ENCODE data around the gene CAB39.
"Not testable (repeated sequence)": the region's sequence is repeated elsewhere in the genome, so short reads cannot be mapped to it uniquely, and the experiment has no call there.

The CAB39 gene

GRCh38 chr2:230697676-230698075 is 15.0 kb upstream of the CAB39 start:
- no CpG with 5 or more reads among the region's 4 CpGs for WGBS (ENCODE audit: extremely low coverage, insufficient coverage, low lambda C conversion rate)
- H3K9ac ChIP-seq (ENCODE audit: low read length), result no peak overlapping the region
- no peak overlapping the region for H2AK5ac ChIP-seq (ENCODE audit: low read length)

DNA sequence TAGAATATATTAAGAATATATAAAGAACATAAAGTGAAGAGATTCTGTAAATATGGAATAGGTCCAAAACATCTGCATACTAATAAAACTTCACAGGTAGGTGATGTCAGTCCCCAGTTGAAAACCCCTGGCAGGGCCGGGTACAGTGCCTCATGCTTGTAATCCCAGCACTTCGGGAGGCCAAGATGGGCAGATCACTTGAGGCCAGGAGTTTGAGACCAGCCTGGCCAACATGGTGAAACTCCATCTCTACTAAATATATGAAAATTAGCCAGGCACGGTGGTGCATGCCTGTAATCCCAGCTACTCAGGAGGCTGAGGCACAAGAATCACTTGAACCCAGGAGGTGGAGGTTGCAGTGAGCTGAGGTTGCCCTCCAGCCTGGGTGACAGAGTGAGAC is 13.9 kb upstream of the CAB39 start:
- H4K5ac ChIP-seq (ENCODE audit: low read length); H3K79me1 ChIP-seq (ENCODE audit: low read length); H3K36me3 ChIP-seq (ENCODE audit: control insufficient read depth, insufficient read depth, low read length); H3K4me2 ChIP-seq (ENCODE audit: low read length); H2BK5ac ChIP-seq (ENCODE audit: low read length); H3K4me3 ChIP-seq (ENCODE audit: low read length); H3K4ac ChIP-seq (ENCODE audit: low read depth, low read length); H3K79me2 ChIP-seq (ENCODE audit: control insufficient read depth, insufficient read depth, low read length); H3K4me1 ChIP-seq (ENCODE audit: control insufficient read depth, low read depth, low read length); H3K27ac ChIP-seq (ENCODE audit: low read depth, low read length); H3K56ac ChIP-seq (ENCODE audit: low read length); H2BK15ac ChIP-seq (replicated peaks; ENCODE audit: low read depth); H2BK120ac ChIP-seq (ENCODE audit: low read depth, low read length); H3K18ac ChIP-seq (ENCODE audit: low read length); H3K23ac ChIP-seq (ENCODE audit: low read length); H3K9ac ChIP-seq (ENCODE audit: low read length); H2AK5ac ChIP-seq (ENCODE audit: low read length); DNase-seq; H3K27me3 ChIP-seq (ENCODE audit: insufficient read depth, low read length, poor library complexity); H4K8ac ChIP-seq (ENCODE audit: low read depth, low read length): not testable (repeated sequence)
- no CpG with 5 or more reads among the region's 3 CpGs for WGBS (ENCODE audit: extremely low coverage, insufficient coverage, low lambda C conversion rate)

More at GRCh38 chr2:230697676-230698075, 15.0 kb upstream of the CAB39 start:
- Histone ChIP-seq H3K4me1 (ENCODE audit: control insufficient read depth, low read depth, low read length) (no peaks in the 10 kb centered on the region), H3K56ac (ENCODE audit: low read length) (no peak overlapping the region), H3K23ac (ENCODE audit: low read length) (no peak overlapping the region), H2BK5ac (ENCODE audit: low read length) (no peak overlapping the region), H3K4me3 (ENCODE audit: low read length) (no peak overlapping the region), H3K27ac (ENCODE audit: low read depth, low read length) (no peak overlapping the region), H3K79me2 (ENCODE audit: control insufficient read depth, insufficient read depth, low read length) (no peaks in the 10 kb centered on the region), H3K4ac (ENCODE audit: low read depth, low read length) (no peak overlapping the region), H3K27me3 (ENCODE audit: insufficient read depth, low read length, poor library complexity) (no peaks in the 10 kb centered on the region), H3K4me2 (ENCODE audit: low read length) (no peak overlapping the region), H3K18ac (ENCODE audit: low read length) (no peak overlapping the region), H4K8ac (ENCODE audit: low read depth, low read length) (no peak overlapping the region), H3K79me1 (ENCODE audit: low read length) (no peaks in the 10 kb centered on the region), H4K5ac (ENCODE audit: low read length) (no peak overlapping the region), H2BK120ac (ENCODE audit: low read depth, low read length) (no peak overlapping the region), H3K36me3 (ENCODE audit: control insufficient read depth, insufficient read depth, low read length) (no peaks in the 10 kb centered on the region), H2BK15ac (replicated peaks; ENCODE audit: low read depth) (no peak overlapping the region)
- no peak for DNase-seq

GRCh38 chr2:230700447-230700846 is 12.2 kb upstream of the CAB39 start:
- H3K79me2 ChIP-seq (ENCODE audit: control insufficient read depth, insufficient read depth, low read length), result no peaks in the 10 kb centered on the region
- H2BK15ac ChIP-seq (replicated peaks; ENCODE audit: low read depth), result no peak overlapping the region
- no peaks in the 10 kb centered on the region for H3K27me3 ChIP-seq (ENCODE audit: insufficient read depth, low read length, poor library complexity)
- H3K56ac ChIP-seq (ENCODE audit: low read length), result no peak overlapping the region
- no peak overlapping the region for H3K4me3 ChIP-seq (ENCODE audit: low read length)
- no peak for DNase-seq
- H3K4ac ChIP-seq (ENCODE audit: low read depth, low read length), result no peak overlapping the region
- H3K18ac ChIP-seq (ENCODE audit: low read length), result no peak overlapping the region
- H3K9ac ChIP-seq (ENCODE audit: low read length), result no peak overlapping the region
- no peaks in the 10 kb centered on the region for H3K79me1 ChIP-seq (ENCODE audit: low read length)
- no peaks in the 10 kb centered on the region for H3K4me1 ChIP-seq (ENCODE audit: control insufficient read depth, low read depth, low read length)
- no peak overlapping the region for H2BK120ac ChIP-seq (ENCODE audit: low read depth, low read length)
- H4K8ac ChIP-seq (ENCODE audit: low read depth, low read length), result no peak overlapping the region
- H2BK5ac ChIP-seq (ENCODE audit: low read length), result no peak overlapping the region
- no peak overlapping the region for H3K23ac ChIP-seq (ENCODE audit: low read length)
- H3K4me2 ChIP-seq (ENCODE audit: low read length), result no peak overlapping the region
- no peak overlapping the region for H2AK5ac ChIP-seq (ENCODE audit: low read length)
- no peak overlapping the region for H3K27ac ChIP-seq (ENCODE audit: low read depth, low read length)
- H3K36me3 ChIP-seq (ENCODE audit: control insufficient read depth, insufficient read depth, low read length), result no peaks in the 10 kb centered on the region
- no peak overlapping the region for H4K5ac ChIP-seq (ENCODE audit: low read length)

- H3K4ac ChIP-seq (ENCODE audit: low read depth, low read length), result no peak overlapping the region
- no peak overlapping the region for H3K4me3 ChIP-seq (ENCODE audit: low read length)
- no CpG with 5 or more reads among the region's 3 CpGs for WGBS (ENCODE audit: extremely low coverage, insufficient coverage, low lambda C conversion rate)
- H2AK5ac ChIP-seq (ENCODE audit: low read length), result no peak overlapping the region
- no peaks in the 10 kb centered on the region for H3K4me1 ChIP-seq (ENCODE audit: control insufficient read depth, low read depth, low read length)
- H4K8ac ChIP-seq (ENCODE audit: low read depth, low read length), result no peak overlapping the region
- no peaks in the 10 kb centered on the region for H3K27me3 ChIP-seq (ENCODE audit: insufficient read depth, low read length, poor library complexity)
- H3K4me2 ChIP-seq (ENCODE audit: low read length), result no peak overlapping the region
- no peaks in the 10 kb centered on the region for H3K79me2 ChIP-seq (ENCODE audit: control insufficient read depth, insufficient read depth, low read length)
- H4K5ac ChIP-seq (ENCODE audit: low read length), result no peak overlapping the region
- H3K79me1 ChIP-seq (ENCODE audit: low read length), result no peaks in the 10 kb centered on the region
- no peak overlapping the region for H3K23ac ChIP-seq (ENCODE audit: low read length)
- no peak overlapping the region for H3K9ac ChIP-seq (ENCODE audit: low read length)
- H2BK120ac ChIP-seq (ENCODE audit: low read depth, low read length), result no peak overlapping the region
- H3K27ac ChIP-seq (ENCODE audit: low read depth, low read length), result no peak overlapping the region
- H3K18ac ChIP-seq (ENCODE audit: low read length), result no peak overlapping the region
- H3K36me3 ChIP-seq (ENCODE audit: control insufficient read depth, insufficient read depth, low read length), result no peaks in the 10 kb centered on the region
- no peak for DNase-seq
- no peak overlapping the region for H3K56ac ChIP-seq (ENCODE audit: low read length)
- H2BK5ac ChIP-seq (ENCODE audit: low read length), result no peak overlapping the region
- H2BK15ac ChIP-seq (replicated peaks; ENCODE audit: low read depth), result no peak overlapping the region
Observed at GRCh38 chr2:230701308-230701707, 11.3 kb upstream of the CAB39 start.

- not testable (repeated sequence) for H3K79me2 ChIP-seq (ENCODE audit: control insufficient read depth, insufficient read depth, low read length); H2BK5ac ChIP-seq (ENCODE audit: low read length); H3K4me1 ChIP-seq (ENCODE audit: control insufficient read depth, low read depth, low read length); H3K4me2 ChIP-seq (ENCODE audit: low read length); H3K23ac ChIP-seq (ENCODE audit: low read length); H2BK15ac ChIP-seq (replicated peaks; ENCODE audit: low read depth); H3K4me3 ChIP-seq (ENCODE audit: low read length); H3K36me3 ChIP-seq (ENCODE audit: control insufficient read depth, insufficient read depth, low read length); H4K5ac ChIP-seq (ENCODE audit: low read length); H4K8ac ChIP-seq (ENCODE audit: low read depth, low read length); H3K9ac ChIP-seq (ENCODE audit: low read length); H3K56ac ChIP-seq (ENCODE audit: low read length); H2AK5ac ChIP-seq (ENCODE audit: low read length); H3K4ac ChIP-seq (ENCODE audit: low read depth, low read length); DNase-seq; H2BK120ac ChIP-seq (ENCODE audit: low read depth, low read length); H3K79me1 ChIP-seq (ENCODE audit: low read length); H3K18ac ChIP-seq (ENCODE audit: low read length); H3K27ac ChIP-seq (ENCODE audit: low read depth, low read length); H3K27me3 ChIP-seq (ENCODE audit: insufficient read depth, low read length, poor library complexity)
- WGBS (ENCODE audit: extremely low coverage, insufficient coverage, low lambda C conversion rate), result no CpG with 5 or more reads among the region's 4 CpGs
Observed at GRCh38 chr2:230702457-230702856, 10.2 kb upstream of the CAB39 start.

DNA sequence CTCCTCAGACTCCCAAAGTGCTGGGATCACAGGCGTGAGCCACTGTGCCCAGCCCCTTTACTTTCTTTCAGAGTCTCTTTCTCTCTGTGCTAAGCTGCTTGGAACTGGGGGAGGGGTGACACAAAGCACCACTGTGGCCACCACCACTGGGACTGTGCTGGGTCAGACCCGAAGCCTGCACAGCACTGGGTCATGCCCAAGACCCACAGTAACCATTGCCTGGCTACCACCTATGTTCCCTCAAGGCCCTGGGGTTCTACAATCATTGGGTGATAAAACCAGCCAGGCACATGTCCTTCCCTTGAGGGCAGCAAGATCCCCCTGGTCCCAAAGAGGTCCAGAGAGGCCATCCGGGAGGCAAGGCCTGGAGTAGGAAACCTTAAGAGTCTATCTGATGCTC is 9.1 kb upstream of the CAB39 start:
- no peak overlapping the region for H2AK5ac ChIP-seq (ENCODE audit: low read length)
- no peak overlapping the region for H2BK120ac ChIP-seq (ENCODE audit: low read depth, low read length)
- H3K23ac ChIP-seq (ENCODE audit: low read length), result no peak overlapping the region
- no peak overlapping the region for H3K4ac ChIP-seq (ENCODE audit: low read depth, low read length)
- no peak overlapping the region for H2BK15ac ChIP-seq (replicated peaks; ENCODE audit: low read depth)
- H3K27ac ChIP-seq (ENCODE audit: low read depth, low read length), result no peak overlapping the region
- no CpG with 5 or more reads among the region's 3 CpGs for WGBS (ENCODE audit: extremely low coverage, insufficient coverage, low lambda C conversion rate)
- H3K18ac ChIP-seq (ENCODE audit: low read length), result no peak overlapping the region
- no peak for DNase-seq
- H3K27me3 ChIP-seq (ENCODE audit: insufficient read depth, low read length, poor library complexity), result no peaks in the 10 kb centered on the region
- H4K8ac ChIP-seq (ENCODE audit: low read depth, low read length), result no peak overlapping the region
- H2BK5ac ChIP-seq (ENCODE audit: low read length), result no peak overlapping the region
- H3K4me3 ChIP-seq (ENCODE audit: low read length), result no peak overlapping the region
- H3K9ac ChIP-seq (ENCODE audit: low read length), result no peak overlapping the region
- no peaks in the 10 kb centered on the region for H3K79me2 ChIP-seq (ENCODE audit: control insufficient read depth, insufficient read depth, low read length)
- no peak overlapping the region for H3K56ac ChIP-seq (ENCODE audit: low read length)
- H3K4me1 ChIP-seq (ENCODE audit: control insufficient read depth, low read depth, low read length), result no peaks in the 10 kb centered on the region
- H4K5ac ChIP-seq (ENCODE audit: low read length), result no peak overlapping the region
- H3K36me3 ChIP-seq (ENCODE audit: control insufficient read depth, insufficient read depth, low read length), result no peaks in the 10 kb centered on the region
- H3K4me2 ChIP-seq (ENCODE audit: low read length), result no peak overlapping the region
- no peaks in the 10 kb centered on the region for H3K79me1 ChIP-seq (ENCODE audit: low read length)
